Sigmoid colon (tissue), 4 donors: ENCODE data around the gene MCM9.

Experiments
- EP300 ChIP-seq, 4 donors: sonication (generic); formaldehyde crosslinking; IDR thresholded peaks; one replicate each; pipeline ENCODE4 v1.6.1; 2017; ENCODE audit warnings: antibody characterized with exemption in 4 of 4
- POLR2AphosphoS5 ChIP-seq, 4 donors: sonication (generic); formaldehyde crosslinking; IDR thresholded peaks; one replicate each; pipeline ENCODE4 v1.6.1; 2017; ENCODE audit warnings: antibody characterized with exemption in 4 of 4

GRCh38 chr6:118882314-118882905 lies 52.5 kb downstream of the MCM9 start:
- TF ChIP-seq EP300 (IDR thresholded peaks at IDR 0.05) (no peak), POLR2AphosphoS5 (IDR thresholded peaks at IDR 0.05) (no peak)
